HG02642 (cell line): ENCODE data around the gene C1S.

Experiments
- ATAC-seq: cut with Tn5 transposase; IDR thresholded peaks from one replicate; pipeline ENCODE4 v1.9.1; 2021; ENCODE audit warnings: mild to moderate bottlenecking; ENCODE audit not compliant: unreplicated experiment, poor library complexity

C1S gene

GRCh38 chr12:7073946-7074345 is 13.4 kb downstream of the C1S start:
- ATAC-seq, result no peak

GRCh38 chr12:7075518-7075917 is 15.0 kb downstream of the C1S start:
- no peak for ATAC-seq

GRCh38 chr12:7075939-7076338 is 15.4 kb downstream of the C1S start:
- ATAC-seq, result no peak

- no peak for ATAC-seq
Measured at GRCh38 chr12:7076493-7076892, 16.0 kb downstream of the C1S start.

GRCh38 chr12:7078163-7078562 is 17.6 kb downstream of the C1S start:
- no peak for ATAC-seq

- ATAC-seq, result no peak
Measured at GRCh38 chr12:7079826-7080125, 19.3 kb downstream of the C1S start.

- no peak for ATAC-seq
Measured at GRCh38 chr12:7081037-7081436, 20.5 kb downstream of the C1S start.

- ATAC-seq, result no peak
Measured at GRCh38 chr12:7083125-7083524, 22.6 kb downstream of the C1S start.

GRCh38 chr12:7089196-7089871 is 28.8 kb downstream of the C1S start:
- ATAC-seq, result no peak

- ATAC-seq, result no peak
Measured at GRCh38 chr12:7090222-7090998, 29.9 kb downstream of the C1S start.

GRCh38 chr12:7091171-7091570 is 30.7 kb downstream of the C1S start:
- ATAC-seq, result no peak

GRCh38 chr12:7091660-7092228 is 31.2 kb downstream of the C1S start:
- ATAC-seq, result no peak

GRCh38 chr12:7092229-7092985 is 31.9 kb downstream of the C1S start, which contains the start of gene C1R:
Gene C1R (minus strand): TSS chr12:7092445. CDS start chr12:7092388, 57 bp downstream.
- ATAC-seq, result no peak

GRCh38 chr12:7092986-7093460 is 32.5 kb downstream of the C1S start:
- no peak for ATAC-seq

GRCh38 chr12:7093486-7093885 is 33.0 kb downstream of the C1S start:
- no peak for ATAC-seq

GRCh38 chr12:7093892-7094291 is 33.4 kb downstream of the C1S start:
- ATAC-seq, result no peak

- no peak for ATAC-seq
Measured at GRCh38 chr12:7096006-7096932, 35.8 kb downstream of the C1S start.

- ATAC-seq, result no peak
Measured at GRCh38 chr12:7096979-7097378, 36.5 kb downstream of the C1S start.

GRCh38 chr12:7099290-7099996 is 38.9 kb downstream of the C1S start:
- no peak for ATAC-seq
